Fibroblast of skin of scalp (primary cell): ENCODE results near the gene TDRD15. TPM values are rescaled to one million over a fixed set of nuclear protein-coding genes. Genes with fewer than 3 reads are reported as not detected.
"Not testable (repeated sequence)": the region's sequence is repeated elsewhere in the genome, so short reads cannot be mapped to it uniquely, and the experiment has no call there.

ENCODE experiments used
- DNase-seq: peaks from one replicate; pipeline ENCODE4 v3.0.0-alpha.2; 2013
- polyA plus RNA-seq, 2 experiments: library from polyadenylated mRNA; unstranded; fragments of 120-200 nt; gene quantifications; one replicate each; pipeline ENCODE4 v1.2.1, GENCODE V29; 2013; ENCODE audit not compliant: insufficient read length in 2 of 2

TDRD15 gene
- polyA plus RNA-seq (2013, experiment 1 of 2; ENCODE audit: insufficient read length) = not detected
- polyA plus RNA-seq (2013, experiment 2 of 2; ENCODE audit: insufficient read length) = not detected

DNA sequence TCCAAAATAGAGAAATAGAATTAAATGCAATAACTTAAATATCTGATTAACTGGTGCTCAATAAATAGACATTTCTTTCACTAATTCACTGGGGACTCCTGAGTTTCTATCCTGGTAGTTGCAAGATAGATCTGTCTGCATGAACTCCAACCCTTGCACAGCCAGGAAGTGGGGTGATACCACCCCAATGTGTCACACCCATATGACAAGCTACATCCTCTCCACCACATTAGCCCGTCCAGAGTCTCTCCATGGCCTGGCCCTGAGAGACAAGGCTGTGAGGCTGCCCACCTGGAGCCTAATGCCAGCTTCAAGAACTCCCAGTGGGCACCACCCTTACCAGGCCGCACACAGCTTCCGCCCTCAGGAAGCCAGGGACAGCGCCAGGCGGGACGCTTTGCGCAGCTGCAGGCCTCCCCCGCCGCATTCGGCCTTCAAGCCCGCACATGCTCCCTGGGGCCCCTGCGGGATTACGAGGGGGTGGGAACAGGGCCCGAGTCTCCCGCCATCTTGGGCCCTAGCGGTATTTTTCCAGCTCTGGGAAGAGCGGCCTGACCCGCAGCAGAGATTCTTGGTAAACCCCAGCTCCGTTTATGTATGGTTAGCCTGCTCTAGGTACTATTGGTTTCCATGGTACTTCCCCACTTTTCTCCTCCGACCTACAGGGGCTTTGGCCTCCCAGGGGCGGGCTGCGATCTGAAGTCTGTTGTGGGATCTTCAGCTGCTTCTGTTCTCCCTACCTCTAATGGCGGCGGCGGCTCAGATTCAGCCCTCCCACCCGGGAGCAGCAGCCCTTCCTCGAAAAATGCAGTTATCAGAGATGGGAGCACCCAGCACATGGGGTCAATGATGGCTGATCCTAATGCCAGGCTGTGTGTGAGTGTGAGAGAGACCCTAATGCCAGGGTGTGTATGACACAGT, at the start of gene TDRD15:
Gene TDRD15 (plus strand): TSS at position 496 of the 921 bp plus-strand sequence. CDS start 13,500 bp downstream, outside the sequence.
- no peak for DNase-seq

DNA sequence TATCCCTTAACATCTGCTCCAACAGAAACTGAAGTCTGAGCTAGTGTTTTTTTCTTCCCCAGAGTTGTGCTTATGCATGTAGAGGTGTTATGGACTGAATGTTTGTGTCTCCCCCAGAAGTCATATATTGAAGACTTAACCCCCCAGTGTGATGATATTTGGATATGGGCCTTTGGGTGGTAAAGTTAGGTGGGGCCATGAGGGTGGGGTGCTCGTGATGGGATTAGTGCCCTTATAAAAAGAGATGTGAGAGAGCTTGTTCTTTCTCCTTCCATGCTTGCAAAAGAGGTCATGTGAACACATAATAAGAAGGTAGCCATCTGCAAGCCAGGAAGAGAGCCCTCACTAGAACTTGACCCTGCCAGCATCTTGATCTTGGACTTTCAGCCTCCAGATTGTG, 45.5 kb upstream of the TDRD15 start:
- DNase-seq = no peak

DNA sequence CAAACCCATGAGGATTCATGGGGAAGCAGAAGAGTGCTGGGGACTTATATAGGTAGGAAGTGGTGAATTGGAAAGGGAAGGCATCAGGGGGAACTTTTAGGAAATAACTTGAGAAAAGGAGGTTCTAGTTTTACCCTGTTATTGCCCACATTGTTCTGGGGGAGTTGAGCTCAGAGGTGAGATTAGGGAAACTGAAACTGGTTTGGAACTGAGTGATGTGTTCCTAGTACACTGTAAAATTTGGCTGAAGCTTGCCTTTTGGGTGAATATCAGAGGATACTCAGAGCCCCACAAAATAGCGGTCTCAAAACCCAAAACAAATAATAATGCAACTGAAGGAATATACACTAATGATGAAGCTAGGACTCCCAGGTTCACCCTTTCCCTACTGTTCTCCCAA, 40.3 kb upstream of the TDRD15 start:
- DNase-seq = no peak

GRCh38 chr2:21084401-21084800, 39.4 kb upstream of the TDRD15 start:
- no peak for DNase-seq

DNA sequence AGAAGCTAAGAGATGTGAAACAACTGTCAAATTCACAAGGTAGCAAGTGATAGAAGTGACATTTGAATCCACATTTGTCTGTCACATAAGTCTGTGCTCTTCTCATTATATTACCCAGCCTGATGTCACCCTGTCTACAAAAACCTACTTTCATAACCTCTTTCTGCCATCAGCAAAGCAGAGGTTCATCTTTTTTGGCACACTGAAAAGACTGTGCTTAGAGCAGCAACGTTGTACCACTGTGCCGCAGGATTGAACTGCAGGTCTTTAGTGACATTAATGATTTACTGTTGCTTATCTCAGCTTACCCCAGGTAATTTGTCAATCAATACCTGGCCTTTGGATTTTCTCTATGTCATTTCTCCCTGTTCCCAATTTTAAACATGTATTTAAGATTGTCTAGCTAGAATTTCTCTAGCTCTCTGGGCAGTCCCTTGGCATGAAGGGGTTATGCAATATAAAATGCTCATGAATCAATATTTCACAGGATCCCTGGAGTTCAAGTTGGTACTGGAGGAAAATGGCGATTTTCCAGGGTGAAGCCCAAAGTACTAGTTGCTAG, 31.4 kb upstream of the TDRD15 start:
- DNase-seq = no peak

DNA sequence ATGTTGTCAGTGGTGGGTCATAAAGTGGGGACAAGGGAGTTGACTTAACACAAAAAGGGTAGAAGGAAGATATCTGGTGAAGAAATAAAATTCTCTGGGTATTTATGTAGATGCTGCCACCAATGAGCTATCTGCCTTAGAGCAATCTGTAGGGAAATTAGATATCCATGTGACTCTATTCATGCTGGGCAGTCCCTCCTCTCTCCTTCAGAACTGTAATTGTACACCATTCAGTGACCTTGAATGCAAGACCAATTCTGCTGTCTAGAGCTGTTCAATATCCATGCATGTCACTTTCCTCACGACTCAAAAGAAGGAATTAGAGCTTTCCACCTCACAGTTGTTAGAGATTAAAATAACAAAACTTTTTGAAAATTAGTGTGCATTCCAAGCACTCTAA, 28.6 kb upstream of the TDRD15 start:
- DNase-seq = no peak

DNA sequence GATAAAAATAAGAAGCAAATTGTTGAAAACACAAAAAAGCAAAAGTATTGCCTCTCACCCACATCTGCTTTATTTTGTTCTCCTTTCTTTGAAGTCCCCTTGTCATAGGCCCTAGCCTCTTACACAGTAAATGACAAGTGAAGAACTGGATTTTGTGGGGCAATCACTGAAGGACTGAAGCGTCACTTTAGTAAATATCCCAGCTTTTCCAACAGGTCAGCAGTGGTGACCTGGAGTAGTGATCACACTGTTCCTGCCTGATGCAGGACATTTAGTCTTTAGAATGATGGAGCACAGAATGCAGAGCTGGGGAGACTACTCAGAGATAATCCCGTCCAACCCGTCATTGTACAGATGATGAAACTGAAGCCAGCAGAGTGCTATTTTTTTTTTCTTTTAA, 28.1 kb upstream of the TDRD15 start:
- no peak for DNase-seq

DNA sequence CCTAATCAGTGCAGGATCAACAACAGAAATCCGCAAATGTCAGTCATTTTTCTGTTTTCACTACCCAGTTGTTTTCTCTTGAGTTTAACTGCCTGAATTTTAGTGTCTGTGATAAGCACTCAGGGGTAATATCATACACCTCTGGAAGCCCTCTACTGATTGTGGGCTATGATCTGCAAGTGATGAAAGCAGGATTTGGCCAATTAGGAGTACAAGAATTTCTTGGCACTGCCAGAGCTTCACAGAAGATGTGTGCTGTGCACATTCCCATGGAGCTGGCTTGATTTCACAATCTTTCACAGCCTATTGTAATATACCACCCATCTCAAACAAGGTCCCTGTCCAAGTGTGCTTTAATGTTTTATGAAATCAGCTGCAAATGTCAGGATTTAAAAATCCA, 27.3 kb upstream of the TDRD15 start:
- DNase-seq = no peak

GRCh38 chr2:21097331-21097730, 26.4 kb upstream of the TDRD15 start:
- DNase-seq = no peak

GRCh38 chr2:21098294-21098693, 25.5 kb upstream of the TDRD15 start:
- DNase-seq = no peak

DNA sequence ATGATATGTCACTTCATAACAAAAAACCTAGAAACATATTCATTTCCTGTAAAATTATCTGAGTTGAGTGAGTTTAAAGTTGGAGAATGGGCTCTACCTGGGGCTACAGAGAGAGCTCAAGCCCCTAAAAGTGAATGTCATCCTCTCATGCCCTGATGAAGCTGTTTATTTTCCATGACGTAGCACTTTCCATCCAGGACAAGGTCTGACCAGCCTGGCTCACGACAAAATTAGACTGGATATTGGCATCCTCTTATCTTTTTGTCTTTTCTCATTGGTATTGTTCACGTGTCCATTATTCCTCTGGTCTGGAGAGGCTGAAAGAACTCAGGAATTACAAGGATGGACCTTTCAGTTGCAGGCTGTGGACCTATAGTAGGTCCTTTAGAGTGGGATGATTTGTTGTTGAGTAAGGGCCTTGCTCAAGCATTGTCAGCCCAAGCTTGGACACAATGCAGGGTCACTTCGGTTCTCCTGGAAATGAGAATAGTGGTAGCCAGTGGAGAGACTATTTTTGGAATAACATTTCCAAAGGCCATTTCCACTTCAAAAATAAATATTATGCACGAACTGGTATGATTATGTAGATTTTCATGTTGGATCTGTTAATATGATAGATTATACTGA, 24.4 kb upstream of the TDRD15 start:
- DNase-seq = no peak

DNA sequence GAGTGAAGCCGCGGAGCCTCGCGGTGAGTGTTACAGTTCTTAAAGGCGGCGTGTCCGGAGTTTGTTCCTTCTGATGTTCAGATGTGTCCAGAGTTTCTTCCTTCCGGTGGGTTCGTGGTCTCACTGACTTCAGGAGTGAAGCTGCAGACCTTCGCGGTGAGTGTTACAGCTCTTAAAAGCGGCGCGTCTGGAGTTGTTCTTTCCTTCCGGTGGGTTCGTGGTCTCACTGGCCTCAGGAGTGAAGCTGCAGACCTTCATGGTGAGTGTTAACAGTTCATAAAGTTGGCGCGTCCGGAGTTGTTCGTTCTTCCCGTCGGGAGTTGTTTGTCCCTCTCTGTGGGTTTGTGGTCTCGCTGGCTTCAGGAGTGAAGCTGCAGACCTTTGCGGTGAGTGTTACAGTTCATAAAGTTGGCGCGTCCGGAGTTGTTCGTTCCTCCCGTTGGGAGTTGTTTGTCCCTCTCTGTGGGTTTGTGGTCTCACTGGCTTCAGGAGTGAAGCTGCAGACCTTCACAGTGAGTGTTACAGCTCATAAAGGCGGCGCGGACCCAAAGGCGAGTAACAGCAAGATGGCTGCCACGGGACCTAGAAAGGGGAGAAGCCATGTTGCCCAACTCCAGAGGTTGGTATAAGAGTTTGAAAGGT, 22.1 kb upstream of the TDRD15 start:
- not testable (repeated sequence) for DNase-seq

- no peak for DNase-seq
Measured at GRCh38 chr2:21102356-21102755, 21.4 kb upstream of the TDRD15 start.

DNA sequence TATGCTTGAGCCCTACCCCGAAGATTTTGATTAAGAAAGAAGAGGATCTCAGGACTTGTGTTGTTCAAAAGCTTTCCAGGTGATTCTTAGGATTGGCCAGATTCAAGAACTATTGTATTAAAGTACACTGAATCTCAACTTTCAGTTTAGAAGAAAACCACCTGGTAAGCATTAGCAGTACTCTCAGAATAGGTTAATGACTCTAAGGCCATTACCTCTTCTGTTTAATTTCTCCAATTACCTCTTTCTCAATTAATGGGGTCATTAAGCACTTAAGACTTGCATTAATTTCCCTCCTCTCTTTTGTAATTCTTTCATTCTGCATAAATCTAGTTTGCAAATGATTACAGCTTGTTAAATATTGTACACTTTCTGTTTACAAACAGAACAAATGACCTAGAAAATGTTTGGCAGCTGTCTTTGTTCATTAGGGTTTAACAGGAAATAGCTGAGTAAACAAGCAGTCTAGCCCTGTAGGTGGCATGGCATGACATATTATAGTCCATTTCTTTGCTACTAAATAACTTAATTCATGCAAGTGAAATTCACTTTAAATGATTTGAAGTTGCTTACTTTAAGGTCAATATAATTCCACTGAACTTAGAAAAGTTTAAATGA, 20.4 kb upstream of the TDRD15 start:
- DNase-seq = no peak

DNA sequence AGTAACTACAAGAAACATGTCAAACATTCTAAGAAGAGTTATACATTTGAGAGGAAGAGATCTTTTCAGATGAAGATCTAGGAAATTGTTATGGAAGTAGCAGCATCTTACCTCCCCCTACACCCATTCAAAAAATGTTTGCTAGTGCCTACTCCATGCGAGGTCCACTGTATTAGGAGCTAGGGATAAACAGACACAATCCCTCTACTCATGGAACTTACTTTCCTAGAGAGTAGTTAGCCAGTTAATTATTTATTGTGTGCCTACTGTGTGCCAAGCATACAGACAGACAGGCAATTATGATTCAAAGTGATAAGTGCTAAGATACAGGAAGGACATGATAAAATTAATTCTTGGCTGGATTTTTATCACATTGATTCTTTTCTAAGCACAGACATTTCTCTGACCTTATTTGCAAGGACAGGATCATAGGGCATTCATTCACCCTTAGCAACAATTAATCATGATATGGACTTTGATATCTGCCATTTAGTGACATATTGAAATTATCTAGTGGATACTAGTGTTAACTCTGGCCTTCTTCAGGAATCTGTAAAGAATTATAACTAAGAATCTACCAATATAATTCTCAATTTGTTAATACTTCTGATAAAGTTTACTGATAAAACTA, 19.6 kb upstream of the TDRD15 start:
- DNase-seq = no peak

- DNase-seq = no peak
Measured at GRCh38 chr2:21111012-21111411, 12.8 kb upstream of the TDRD15 start.

GRCh38 chr2:21117688-21118087, 6.1 kb upstream of the TDRD15 start:
- no peak for DNase-seq

GRCh38 chr2:21118302-21118920, 5.4 kb upstream of the TDRD15 start:
- DNase-seq = peak; percentile 24

- no peak for DNase-seq
Measured at GRCh38 chr2:21131861-21132260, 8.1 kb downstream of the TDRD15 start.

DNA sequence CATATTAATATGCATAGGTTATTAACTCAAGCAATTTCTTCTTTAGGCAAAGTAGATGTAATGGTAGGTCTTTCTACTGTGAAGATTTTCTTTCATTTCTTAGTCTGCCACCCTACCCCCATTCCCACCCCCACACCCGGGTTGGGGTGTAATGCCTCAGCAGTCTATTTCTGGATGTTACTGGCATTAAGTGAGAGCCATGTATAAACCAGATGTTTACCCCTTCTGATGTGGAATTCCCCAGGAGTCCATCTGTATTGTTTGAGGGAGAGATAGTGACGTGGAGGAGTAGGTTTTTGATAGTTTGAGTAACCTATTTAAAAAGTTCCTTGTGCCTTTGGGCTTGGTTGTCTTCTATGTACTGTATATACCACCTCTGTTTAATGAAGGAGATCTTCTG, 11.8 kb downstream of the TDRD15 start:
- DNase-seq = no peak

GRCh38 chr2:21142149-21142548, 18.4 kb downstream of the TDRD15 start:
- DNase-seq = no peak

DNA sequence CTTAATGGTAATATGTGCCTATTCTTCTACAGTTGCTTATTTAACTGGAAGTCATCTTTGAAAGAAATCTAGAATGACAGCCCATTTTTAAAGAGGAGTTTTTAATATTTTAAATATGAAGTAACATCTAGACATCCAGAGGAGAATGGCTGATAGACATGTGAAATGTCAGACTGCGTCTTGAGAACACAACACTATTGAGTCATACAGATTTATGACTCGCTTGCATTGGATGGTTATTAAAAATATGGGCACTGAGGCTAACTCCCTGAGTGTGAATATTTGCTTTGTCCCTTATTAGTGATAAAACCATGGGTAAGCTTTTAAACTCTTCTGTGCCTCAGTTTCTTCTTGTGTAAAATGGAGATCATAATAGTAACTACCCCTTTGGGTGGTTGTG, 22.9 kb downstream of the TDRD15 start:
- DNase-seq = no peak
